PFSK-1 (cell line): Measurements from ENCODE around the gene ERGIC1.

ENCODE experiments used
- FOXP2 ChIP-seq: optimal IDR thresholded peaks from 2 replicates; pipeline ENCODE3; 2011; ENCODE audit warnings: borderline replicate concordance, control low read depth, inconsistent platforms; ENCODE audit not compliant: insufficient read depth; ENCODE audit errors: extremely low read length, extremely low read depth
- POLR2AphosphoS5 ChIP-seq: IDR thresholded peaks from 2 replicates; pipeline ENCODE4 v1.6.1; 2012; ENCODE audit warnings: low read depth, mild to moderate bottlenecking, control low read depth, low read length, moderate library complexity
- REST ChIP-seq, 2 experiments: IDR thresholded peaks; 2 replicates each; pipeline versions ENCODE4 v1.6.1 to v1.8.0; 2011 to 2012; ENCODE audit warnings: low read depth in 2 of 2, low read length in 2 of 2, control low read depth in 1 of 2, inconsistent platforms in 1 of 2, mild to moderate bottlenecking in 1 of 2, moderate library complexity in 1 of 2; ENCODE audit not compliant: insufficient read depth in 1 of 2
- SIN3A ChIP-seq: IDR thresholded peaks from 2 replicates; pipeline ENCODE4 v1.6.1; 2012; ENCODE audit warnings: mild to moderate bottlenecking, low read length, moderate library complexity, borderline replicate concordance; ENCODE audit not compliant: insufficient read depth
- TAF1 ChIP-seq: IDR thresholded peaks from 2 replicates; pipeline ENCODE4 v1.6.1; 2012; ENCODE audit warnings: low read length, control low read depth, borderline replicate concordance; ENCODE audit not compliant: insufficient read depth

The ERGIC1 gene

GRCh38 chr5:172929371-172929838 is 95.4 kb downstream of the ERGIC1 start:
- TF ChIP-seq FOXP2 (no peak), TAF1 (no peak), POLR2AphosphoS5 (no peak), REST (IDR thresholded peaks at IDR 0.05; ENCODE audit: insufficient read depth in 1 of 2, low read depth in 2 of 2, low read length in 2 of 2) (no peak), SIN3A (no peak)

GRCh38 chr5:172931001-172931536 is 97.0 kb downstream of the ERGIC1 start:
- TF ChIP-seq TAF1 (no peak), REST (IDR thresholded peaks at IDR 0.05; ENCODE audit: insufficient read depth in 1 of 2, low read depth in 2 of 2, low read length in 2 of 2) (no peak), FOXP2 (no peak), POLR2AphosphoS5 (peak; percentile 73), SIN3A (peak; percentile 14; the same call in 1 of the 2 replicates)

- peak; percentile 90 for TF ChIP-seq FOXP2
- TF ChIP-seq TAF1, result no peak
- TF ChIP-seq SIN3A, result no peak
These were observed 98.4 kb downstream of the ERGIC1 start for GRCh38 chr5:172932313-172933017.

- TF ChIP-seq FOXP2 (no peak), TAF1 (no peak), REST (IDR thresholded peaks at IDR 0.05; ENCODE audit: insufficient read depth in 1 of 2, low read depth in 2 of 2, low read length in 2 of 2) (no peak)
These were observed 99.2 kb downstream of the ERGIC1 start for GRCh38 chr5:172933238-172933637.

- TF ChIP-seq POLR2AphosphoS5, result no peak
- TF ChIP-seq FOXP2, result no peak
These were observed 101.0 kb downstream of the ERGIC1 start for GRCh38 chr5:172935096-172935495.

GRCh38 chr5:172936401-172936800 is 102.3 kb downstream of the ERGIC1 start:
- TF ChIP-seq SIN3A, result no peak
- TF ChIP-seq REST (IDR thresholded peaks at IDR 0.05; ENCODE audit: insufficient read depth in 1 of 2, low read depth in 2 of 2, low read length in 2 of 2), result no peak
- no peak for TF ChIP-seq TAF1
- TF ChIP-seq FOXP2, result no peak
- no peak for TF ChIP-seq POLR2AphosphoS5
